Urinary bladder (tissue), 4 donors: ENCODE data around the gene LRFN2. TPM values are rescaled to one million over a fixed set of nuclear protein-coding genes. Genes with fewer than 3 reads are reported as not detected.

Experiments
- DNase-seq: peaks from one replicate; pipeline ENCODE4 v3.0.0-alpha.2; 2015; ENCODE audit errors: extremely low spot score
- H3K27ac ChIP-seq: one replicate; pipeline ENCODE4 v1.5.1; 2013; ENCODE audit warnings: low read depth, mild to moderate bottlenecking, moderate library complexity
- H3K36me3 ChIP-seq: one replicate; pipeline ENCODE4 v1.6.1; 2013; ENCODE audit warnings: mild to moderate bottlenecking, moderate library complexity; ENCODE audit not compliant: insufficient read depth
- H3K4me1 ChIP-seq: one replicate; pipeline ENCODE4 v1.6.1; 2013; ENCODE audit warnings: mild to moderate bottlenecking, moderate library complexity; ENCODE audit not compliant: insufficient read depth
- H3K4me3 ChIP-seq: one replicate; pipeline ENCODE4 v1.5.1; 2013; ENCODE audit warnings: low read depth, low read length
- WGBS: extraction: QIAGEN DNeasy Blood & Tissue Kit; methylation state at CpG from one replicate; pipeline ENCODE4 v1.1.7; 2013; 5-methylcytosine and 5-hydroxymethylcytosine counted together
- polyA plus RNA-seq: library from polyadenylated mRNA; stranded (reverse); fragments of 200-250 nt; gene quantifications from one replicate; pipeline ENCODE4 v1.2.3, GENCODE V29; 2013
- total RNA-seq: library from RNA; depleted of rRNA; stranded (reverse); fragments of >200 nt; gene quantifications from one replicate; pipeline ENCODE4 v1.2.3, GENCODE V29; 2014
- donor health status: healthy with polysubstance abuse.
- donor health status: healthy.

The LRFN2 gene
- total and polyA plus RNA-seq, 2 donors: 0.04 to 0.11 TPM

GRCh38 chr6:40436685-40437604, 150.2 kb downstream of the LRFN2 start:
- 78% methylated on average over 8 of the region's 8 CpGs for WGBS
- Histone ChIP-seq H3K27ac (no peak overlapping the region), H3K36me3 (no peaks in the 10 kb centered on the region), H3K4me1 (no peaks in the 10 kb centered on the region), H3K4me3 (no peak overlapping the region)
- no peak for DNase-seq

GRCh38 chr6:40432982-40433381, 154.2 kb downstream of the LRFN2 start:
- Histone ChIP-seq H3K36me3 (no peaks in the 10 kb centered on the region), H3K27ac (no peak overlapping the region), H3K4me1 (no peaks in the 10 kb centered on the region), H3K4me3 (no peak overlapping the region)
- no peak for DNase-seq
- 88% methylated on average over 6 of the region's 6 CpGs for WGBS

GRCh38 chr6:40431706-40432105, 155.5 kb downstream of the LRFN2 start:
- no peak for DNase-seq
- Histone ChIP-seq H3K27ac (no peak overlapping the region), H3K4me3 (no peak overlapping the region), H3K36me3 (no peaks in the 10 kb centered on the region), H3K4me1 (no peaks in the 10 kb centered on the region)
- 91% methylated on average over 12 of the region's 12 CpGs for WGBS

GRCh38 chr6:40427196-40427595, 160.0 kb downstream of the LRFN2 start:
- Histone ChIP-seq H3K27ac (no peak overlapping the region), H3K4me1 (no peaks in the 10 kb centered on the region), H3K36me3 (no peaks in the 10 kb centered on the region), H3K4me3 (no peak overlapping the region)
- no peak for DNase-seq
- 68% methylated on average over 3 of the region's 3 CpGs for WGBS

GRCh38 chr6:40426346-40427066, 160.7 kb downstream of the LRFN2 start:
- WGBS: 93% methylated on average over 7 of the region's 7 CpGs
- Histone ChIP-seq H3K27ac (no peak overlapping the region), H3K36me3 (no peaks in the 10 kb centered on the region), H3K4me3 (no peak overlapping the region), H3K4me1 (no peaks in the 10 kb centered on the region)
- no peak for DNase-seq

- H3K27ac ChIP-seq: no peak overlapping the region
- no peaks in the 10 kb centered on the region for H3K4me1 ChIP-seq
- no peak for DNase-seq
- H3K36me3 ChIP-seq: no peaks in the 10 kb centered on the region
- no peak overlapping the region for H3K4me3 ChIP-seq
- 70% methylated on average over 4 of the region's 4 CpGs for WGBS
These were observed 161.8 kb downstream of the LRFN2 start for GRCh38 chr6:40425192-40425919.

- Histone ChIP-seq H3K4me3 (no peak overlapping the region), H3K27ac (no peak overlapping the region), H3K4me1 (no peaks in the 10 kb centered on the region), H3K36me3 (no peaks in the 10 kb centered on the region)
- DNase-seq: no peak
- 41% methylated on average over 1 of the region's 1 CpG for WGBS
These were observed 165.1 kb downstream of the LRFN2 start for GRCh38 chr6:40422046-40422445.

GRCh38 chr6:40419946-40420728, 167.0 kb downstream of the LRFN2 start:
- 85% methylated on average over 17 of the region's 17 CpGs for WGBS
- H3K4me1 ChIP-seq: no peaks in the 10 kb centered on the region
- H3K4me3 ChIP-seq: no peak overlapping the region
- H3K27ac ChIP-seq: no peak overlapping the region
- no peak for DNase-seq
- H3K36me3 ChIP-seq: no peaks in the 10 kb centered on the region

- 92% methylated on average over 1 of the region's 1 CpG for WGBS
- H3K4me3 ChIP-seq: no peak overlapping the region
These were observed 167.8 kb downstream of the LRFN2 start for GRCh38 chr6:40419377-40419776.

GRCh38 chr6:40417031-40417430, 170.1 kb downstream of the LRFN2 start:
- 81% methylated on average over 9 of the region's 9 CpGs for WGBS
- no peak for DNase-seq
- Histone ChIP-seq H3K27ac (no peak overlapping the region), H3K4me3 (no peak overlapping the region), H3K4me1 (no peaks in the 10 kb centered on the region), H3K36me3 (no peaks in the 10 kb centered on the region)

More at GRCh38 chr6:40419377-40419776, 167.8 kb downstream of the LRFN2 start:
- DNase-seq: no peak
- H3K27ac ChIP-seq: no peak overlapping the region
- H3K36me3 ChIP-seq: no peaks in the 10 kb centered on the region
- no peaks in the 10 kb centered on the region for H3K4me1 ChIP-seq

- no peak overlapping the region for H3K4me3 ChIP-seq
- DNase-seq: no peak
- no peaks in the 10 kb centered on the region for H3K36me3 ChIP-seq
- WGBS: 84% methylated on average over 6 of the region's 6 CpGs
- no peaks in the 10 kb centered on the region for H3K4me1 ChIP-seq
- no peak overlapping the region for H3K27ac ChIP-seq
These were observed 172.5 kb downstream of the LRFN2 start for GRCh38 chr6:40414617-40415016.

- no peak for DNase-seq
- Histone ChIP-seq H3K36me3 (no peaks in the 10 kb centered on the region), H3K27ac (no peak overlapping the region), H3K4me1 (no peaks in the 10 kb centered on the region), H3K4me3 (no peak overlapping the region)
- 55% methylated on average over 6 of the region's 6 CpGs for WGBS
These were observed 173.9 kb downstream of the LRFN2 start for GRCh38 chr6:40413239-40413638.

GRCh38 chr6:40411881-40412280, 175.3 kb downstream of the LRFN2 start:
- Histone ChIP-seq H3K4me3 (no peak overlapping the region), H3K4me1 (no peaks in the 10 kb centered on the region), H3K27ac (no peak overlapping the region), H3K36me3 (no peaks in the 10 kb centered on the region)
- 75% methylated on average over 6 of the region's 6 CpGs for WGBS
- DNase-seq: no peak
